Stimulated activated memory B cell treated with anti-CD40 and anti-IgM and Interleukin-4, amounts not matched to agents 10 μg/mL and 1 μg/mL and 100 μg/mL, for 72 hours (primary cell): Measurements from ENCODE around the gene MOB3A.
"Not testable (repeated sequence)": the region's sequence is repeated elsewhere in the genome, so short reads cannot be mapped to it uniquely, and the experiment has no call there.

ENCODE experiments used
- ATAC-seq: fragments of 150-1000 bp; cut with Tn5 transposase; 2 replicates; pipeline ENCODE4 v1.10.0; 2021
- H3K27ac Mint-ChIP-seq: one replicate; pipeline ENCODE4 v1.8.0; 2022; ENCODE audit warnings: mild to moderate bottlenecking, mixed read lengths
- H3K27me3 Mint-ChIP-seq: one replicate; pipeline ENCODE4 v1.8.0; 2022; ENCODE audit warnings: mixed read lengths
- H3K36me3 Mint-ChIP-seq: one replicate; pipeline ENCODE4 v1.8.0; 2022; ENCODE audit warnings: mixed read lengths
- H3K4me1 Mint-ChIP-seq: one replicate; pipeline ENCODE4 v1.8.0; 2022; ENCODE audit warnings: mixed read lengths
- H3K4me3 Mint-ChIP-seq: one replicate; pipeline ENCODE4 v1.8.0; 2022; ENCODE audit warnings: mild to moderate bottlenecking, moderate library complexity, mixed read lengths
- H3K9me3 Mint-ChIP-seq: one replicate; pipeline ENCODE4 v1.8.0; 2022; ENCODE audit warnings: mixed read lengths

The MOB3A gene

GRCh38 chr19:2129486-2129885 is 33.4 kb upstream of the MOB3A start:
- Mint-ChIP-seq H3K27me3 (no peaks in the 10 kb centered on the region), H3K4me3 (no peak overlapping the region), H3K27ac (no peak overlapping the region), H3K36me3 (peaks cover 27% of the 10 kb centered on the region), H3K9me3 (no peaks in the 10 kb centered on the region), H3K4me1 (no peaks in the 10 kb centered on the region)
- ATAC-seq: no peak

- no peaks in the 10 kb centered on the region for H3K27me3 Mint-ChIP-seq
Observed at GRCh38 chr19:2129022-2129421, 32.9 kb upstream of the MOB3A start.

GRCh38 chr19:2128252-2128651 is 32.1 kb upstream of the MOB3A start:
- peaks cover 30% of the 10 kb centered on the region for H3K36me3 Mint-ChIP-seq

More at GRCh38 chr19:2129022-2129421, 32.9 kb upstream of the MOB3A start:
- H3K4me3 Mint-ChIP-seq: no peak overlapping the region
- no peak overlapping the region for H3K27ac Mint-ChIP-seq
- H3K36me3 Mint-ChIP-seq: peaks cover 32% of the 10 kb centered on the region
- no peak for ATAC-seq
- no peaks in the 10 kb centered on the region for H3K4me1 Mint-ChIP-seq
- no peaks in the 10 kb centered on the region for H3K9me3 Mint-ChIP-seq

DNA sequence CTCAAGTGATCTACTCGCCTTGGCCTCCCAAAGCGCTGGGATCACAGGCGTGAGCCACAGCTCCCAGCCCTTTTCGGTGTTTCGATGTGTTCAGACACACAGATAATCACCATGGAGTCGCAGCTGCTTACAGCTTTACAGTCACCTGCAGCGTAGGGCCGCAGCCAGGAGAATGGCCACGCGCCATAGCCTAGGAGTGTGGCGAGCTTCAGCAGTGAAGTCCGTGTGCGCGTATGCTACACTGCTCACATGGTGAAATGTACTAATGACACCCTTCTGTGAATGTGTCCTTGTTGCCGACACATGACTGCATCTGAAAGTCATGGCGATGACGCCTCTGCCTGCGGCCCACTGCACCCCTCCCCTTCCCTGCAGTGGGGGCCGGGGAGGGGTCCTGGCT is 31.6 kb upstream of the MOB3A start:
- Mint-ChIP-seq H3K4me3 (no peak overlapping the region), H3K4me1 (no peaks in the 10 kb centered on the region), H3K36me3 (peaks cover 30% of the 10 kb centered on the region), H3K27me3 (no peaks in the 10 kb centered on the region), H3K9me3 (no peaks in the 10 kb centered on the region), H3K27ac (no peak overlapping the region)
- no peak for ATAC-seq

More at GRCh38 chr19:2128252-2128651, 32.1 kb upstream of the MOB3A start:
- not testable (repeated sequence) for H3K9me3 Mint-ChIP-seq, H3K27me3 Mint-ChIP-seq, ATAC-seq, H3K27ac Mint-ChIP-seq, H3K4me3 Mint-ChIP-seq, H3K4me1 Mint-ChIP-seq

DNA sequence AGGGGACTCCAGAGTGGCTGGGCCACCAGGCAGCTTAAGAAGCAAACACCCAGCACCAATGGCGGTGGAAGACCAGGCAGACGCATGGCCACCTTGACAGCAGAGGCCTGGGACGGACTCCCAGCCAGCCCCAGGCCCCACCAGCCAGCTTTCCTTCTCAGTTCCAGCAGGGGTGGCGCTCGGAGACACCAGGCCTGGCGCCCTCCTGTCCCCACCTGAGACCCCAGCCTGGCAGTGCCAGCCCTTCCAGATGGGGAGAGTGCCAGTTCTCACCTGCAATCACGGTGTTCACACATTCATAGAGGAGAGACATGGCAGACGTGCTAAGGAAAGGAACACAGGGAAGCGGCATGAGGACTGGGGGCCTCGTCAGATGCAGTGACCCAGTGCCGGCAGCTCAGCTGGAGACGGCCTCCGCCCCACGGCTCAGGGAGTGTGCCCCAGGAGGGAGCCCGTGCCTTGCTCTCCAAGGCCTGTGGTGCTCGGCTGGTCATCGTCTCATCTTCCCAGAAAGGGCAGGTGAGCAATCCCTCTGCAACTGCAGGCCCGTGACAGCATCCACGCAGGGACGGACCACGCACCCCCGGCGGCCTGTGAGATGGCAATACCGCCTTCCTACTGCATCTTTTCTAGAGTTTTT is 30.9 kb upstream of the MOB3A start:
- H3K27ac Mint-ChIP-seq: no peak overlapping the region
- no peaks in the 10 kb centered on the region for H3K27me3 Mint-ChIP-seq
- H3K36me3 Mint-ChIP-seq: peaks cover 22% of the 10 kb centered on the region
- H3K9me3 Mint-ChIP-seq: no peaks in the 10 kb centered on the region
- H3K4me3 Mint-ChIP-seq: no peak overlapping the region
- ATAC-seq: no peak
- no peaks in the 10 kb centered on the region for H3K4me1 Mint-ChIP-seq

DNA sequence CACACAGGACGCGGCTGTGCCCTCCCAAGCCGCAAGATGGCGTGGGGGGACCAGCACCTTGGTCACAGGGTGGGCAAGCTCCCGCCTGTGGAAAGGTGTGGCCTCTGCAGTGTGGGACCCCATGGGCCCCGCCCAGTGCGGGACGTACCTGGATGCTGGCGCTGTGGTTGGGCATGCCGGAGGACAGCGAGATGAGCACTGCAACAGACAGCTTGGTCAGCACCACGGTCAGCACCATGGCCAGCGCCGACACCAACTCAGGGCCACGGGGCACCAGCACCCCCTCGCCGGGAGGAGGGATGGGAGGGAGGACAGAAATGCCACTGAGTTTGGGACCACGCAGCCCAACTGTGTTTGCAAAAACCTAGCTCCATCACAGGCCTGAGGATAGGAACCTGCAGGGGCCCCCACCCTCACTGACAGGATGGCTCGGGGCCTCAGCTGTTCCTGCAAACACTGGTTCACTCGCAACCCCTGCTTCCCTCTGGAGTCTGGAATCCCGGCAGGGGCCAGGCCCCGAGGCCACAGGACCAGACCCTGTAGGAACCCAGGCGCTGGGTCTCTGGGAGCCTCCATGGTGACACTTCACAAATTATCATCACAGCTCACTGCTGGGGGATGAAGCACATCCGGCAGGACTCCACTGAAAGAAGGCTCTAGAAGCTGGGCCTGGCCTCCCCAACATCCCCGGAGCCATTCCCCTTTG is 27.7 kb upstream of the MOB3A start:
- ATAC-seq: no peak
- peaks cover 29% of the 10 kb centered on the region for H3K36me3 Mint-ChIP-seq
- no peak overlapping the region for H3K27ac Mint-ChIP-seq
- H3K27me3 Mint-ChIP-seq: no peaks in the 10 kb centered on the region
- no peaks in the 10 kb centered on the region for H3K4me1 Mint-ChIP-seq
- no peak overlapping the region for H3K4me3 Mint-ChIP-seq
- H3K9me3 Mint-ChIP-seq: no peaks in the 10 kb centered on the region

- Mint-ChIP-seq H3K9me3 (no peaks in the 10 kb centered on the region), H3K27ac (no peak overlapping the region), H3K27me3 (no peaks in the 10 kb centered on the region), H3K4me1 (no peaks in the 10 kb centered on the region), H3K4me3 (no peak overlapping the region), H3K36me3 (peaks cover 38% of the 10 kb centered on the region)
- no peak for ATAC-seq
Observed at GRCh38 chr19:2122982-2123381, 26.9 kb upstream of the MOB3A start.

DNA sequence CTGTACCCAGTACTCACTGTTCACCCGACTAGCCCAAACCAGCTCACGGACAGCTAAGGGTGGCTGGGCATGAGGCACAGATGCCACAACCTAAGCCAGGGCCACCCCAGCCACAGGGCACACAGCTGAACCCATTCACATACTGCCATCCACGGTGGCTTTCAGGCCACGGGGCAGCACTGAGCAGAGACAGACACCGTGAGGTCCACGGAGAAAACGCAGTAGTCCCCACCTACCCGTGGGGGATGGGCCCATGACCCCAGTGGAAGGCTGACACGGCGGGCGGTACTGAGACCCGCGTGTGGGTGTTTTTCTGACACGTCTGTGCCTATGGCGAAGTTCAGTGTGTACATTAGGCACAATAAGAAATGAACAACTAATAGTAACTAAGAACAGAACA is 26.1 kb upstream of the MOB3A start:
- Mint-ChIP-seq H3K4me3 (no peak overlapping the region), H3K27ac (no peak overlapping the region), H3K36me3 (peaks cover 40% of the 10 kb centered on the region), H3K9me3 (no peaks in the 10 kb centered on the region), H3K4me1 (no peaks in the 10 kb centered on the region), H3K27me3 (no peaks in the 10 kb centered on the region)
- no peak for ATAC-seq

GRCh38 chr19:2121416-2122051 is 25.4 kb upstream of the MOB3A start:
- Mint-ChIP-seq H3K36me3 (peaks cover 40% of the 10 kb centered on the region), H3K27ac (no peak overlapping the region), H3K9me3 (no peaks in the 10 kb centered on the region), H3K4me1 (no peaks in the 10 kb centered on the region), H3K27me3 (no peaks in the 10 kb centered on the region), H3K4me3 (no peak overlapping the region)
- ATAC-seq: no peak

- no peaks in the 10 kb centered on the region for H3K9me3 Mint-ChIP-seq
- H3K4me1 Mint-ChIP-seq: no peaks in the 10 kb centered on the region
- no peak overlapping the region for H3K4me3 Mint-ChIP-seq
- no peaks in the 10 kb centered on the region for H3K27me3 Mint-ChIP-seq
- no peak for ATAC-seq
- no peak overlapping the region for H3K27ac Mint-ChIP-seq
- H3K36me3 Mint-ChIP-seq: peaks cover 40% of the 10 kb centered on the region
Observed at GRCh38 chr19:2120821-2121220, 24.7 kb upstream of the MOB3A start.

GRCh38 chr19:2119921-2120785 is 24.0 kb upstream of the MOB3A start:
- Mint-ChIP-seq H3K27ac (no peak overlapping the region), H3K4me1 (peaks cover 4% of the 10 kb centered on the region), H3K9me3 (no peaks in the 10 kb centered on the region), H3K36me3 (peaks cover 46% of the 10 kb centered on the region), H3K4me3 (no peak overlapping the region), H3K27me3 (no peaks in the 10 kb centered on the region)
- ATAC-seq: no peak

DNA sequence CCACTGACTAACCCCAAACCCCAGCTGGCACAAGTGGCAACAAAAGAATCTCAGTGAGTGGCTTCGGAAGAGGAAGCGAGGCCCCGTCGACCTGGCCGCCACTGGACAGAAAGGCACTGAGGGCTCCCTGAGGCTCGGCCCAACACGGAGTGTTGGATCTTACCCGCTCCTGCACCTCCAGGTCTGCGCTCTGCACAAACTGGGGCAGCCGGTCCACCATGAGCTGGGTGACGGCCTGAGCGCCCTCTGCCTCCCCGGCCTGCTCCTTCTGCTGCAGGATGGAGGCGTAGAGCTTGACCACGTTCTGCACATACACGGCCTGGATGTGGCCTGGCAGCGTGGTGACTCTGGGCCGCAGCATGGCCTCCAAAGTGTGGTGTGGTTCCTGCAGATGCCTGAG is 22.3 kb upstream of the MOB3A start:
- no peak for ATAC-seq
- peaks cover 14% of the 10 kb centered on the region for H3K4me1 Mint-ChIP-seq
- no peak overlapping the region for H3K27ac Mint-ChIP-seq
- no peak overlapping the region for H3K4me3 Mint-ChIP-seq
- H3K27me3 Mint-ChIP-seq: no peaks in the 10 kb centered on the region
- peaks cover 52% of the 10 kb centered on the region for H3K36me3 Mint-ChIP-seq
- no peaks in the 10 kb centered on the region for H3K9me3 Mint-ChIP-seq

DNA sequence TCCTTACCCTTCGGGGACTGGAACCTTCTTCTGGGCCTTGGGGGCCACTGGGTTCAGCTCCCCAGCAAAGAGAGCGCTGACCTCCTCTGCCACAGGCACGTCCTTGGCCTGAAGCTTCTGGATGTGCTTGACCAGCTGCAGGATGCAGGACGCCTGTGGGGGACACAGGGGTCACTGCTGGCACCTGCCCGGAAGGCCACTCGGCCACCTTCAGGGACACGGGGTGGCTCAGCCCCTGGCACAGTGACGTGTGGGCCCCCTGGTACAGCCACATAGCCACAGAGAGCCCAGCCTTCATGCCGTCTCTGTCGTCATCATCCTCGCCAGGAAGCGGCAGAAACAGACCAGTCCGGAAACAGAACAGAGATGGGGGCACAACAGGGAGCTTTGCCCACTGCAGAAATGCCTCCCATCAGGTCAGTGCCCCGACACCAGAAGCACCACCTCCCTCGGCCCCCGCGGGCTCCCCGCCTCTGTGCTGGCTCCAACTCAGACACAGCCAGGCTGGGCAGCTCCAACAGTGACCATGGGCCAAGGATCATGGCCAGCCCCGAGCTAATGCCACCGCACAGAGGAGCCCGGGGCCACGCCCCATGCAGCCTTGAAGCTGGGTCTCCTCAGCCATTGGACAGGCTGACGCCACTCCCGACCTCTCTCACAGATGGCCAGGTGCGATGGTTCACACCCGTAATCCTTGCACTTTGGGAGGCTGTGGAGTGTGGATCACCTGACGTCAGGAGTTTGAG is 21.3 kb upstream of the MOB3A start:
- ATAC-seq: no peak
- H3K4me1 Mint-ChIP-seq: peaks cover 15% of the 10 kb centered on the region
- peaks cover 49% of the 10 kb centered on the region for H3K36me3 Mint-ChIP-seq
- no peak overlapping the region for H3K27ac Mint-ChIP-seq
- H3K4me3 Mint-ChIP-seq: no peak overlapping the region
- H3K27me3 Mint-ChIP-seq: no peaks in the 10 kb centered on the region
- H3K9me3 Mint-ChIP-seq: no peaks in the 10 kb centered on the region

- H3K4me1 Mint-ChIP-seq: peaks cover 19% of the 10 kb centered on the region
- H3K36me3 Mint-ChIP-seq: peaks cover 55% of the 10 kb centered on the region
- no peak overlapping the region for H3K27ac Mint-ChIP-seq
- H3K4me3 Mint-ChIP-seq: no peak overlapping the region
- H3K9me3 Mint-ChIP-seq: no peaks in the 10 kb centered on the region
- no peaks in the 10 kb centered on the region for H3K27me3 Mint-ChIP-seq
- ATAC-seq: no peak
Observed at GRCh38 chr19:2116507-2116906, 20.4 kb upstream of the MOB3A start.
